HG03571 (cell line): Measurements from ENCODE around the gene TAL1.

Experiments
- ATAC-seq: cut with Tn5 transposase; IDR thresholded peaks from one replicate; pipeline ENCODE4 v1.9.1; 2021; ENCODE audit not compliant: unreplicated experiment

The TAL1 gene

GRCh38 chr1:47189844-47190508 is 42.0 kb downstream of the TAL1 start, which contains the start of gene PDZK1IP1:
PDZK1IP1 (minus strand) TSS chr1:47190036; CDS start chr1:47189932, 104 bp downstream.
- ATAC-seq, result no peak

GRCh38 chr1:47188791-47189785 is 42.9 kb downstream of the TAL1 start:
- ATAC-seq, result no peak

GRCh38 chr1:47187926-47188250 is 44.1 kb downstream of the TAL1 start:
- ATAC-seq, result no peak

- ATAC-seq, result no peak
These were observed 44.6 kb downstream of the TAL1 start for GRCh38 chr1:47187231-47187925.

- no peak for ATAC-seq
These were observed 45.5 kb downstream of the TAL1 start for GRCh38 chr1:47186267-47187185.

GRCh38 chr1:47184822-47185677 is 47.0 kb downstream of the TAL1 start:
- no peak for ATAC-seq

GRCh38 chr1:47184090-47184821 is 47.8 kb downstream of the TAL1 start:
- no peak for ATAC-seq

GRCh38 chr1:47183308-47184089 is 48.5 kb downstream of the TAL1 start:
- no peak for ATAC-seq

GRCh38 chr1:47182676-47183235 is 49.3 kb downstream of the TAL1 start:
- ATAC-seq, result no peak

- ATAC-seq, result no peak
These were observed 49.9 kb downstream of the TAL1 start for GRCh38 chr1:47181955-47182675.

- ATAC-seq, result no peak
These were observed 50.7 kb downstream of the TAL1 start for GRCh38 chr1:47181095-47181954.

- no peak for ATAC-seq
These were observed 51.4 kb downstream of the TAL1 start for GRCh38 chr1:47180603-47181094.

GRCh38 chr1:47179988-47180563 is 51.9 kb downstream of the TAL1 start:
- ATAC-seq, result no peak

GRCh38 chr1:47179017-47179987 is 52.7 kb downstream of the TAL1 start:
- peak; percentile 93 for ATAC-seq

- no peak for ATAC-seq
These were observed 53.4 kb downstream of the TAL1 start for GRCh38 chr1:47178654-47179016.
